CD1c-positive myeloid dendritic cell (primary cell): Measurements from ENCODE around the gene DHX16.

ENCODE experiments used
- DNase-seq: peaks from one replicate; pipeline ENCODE4 v3.0.0-alpha.2; 2016; ENCODE audit errors: extremely low spot score

DHX16 gene

DNA sequence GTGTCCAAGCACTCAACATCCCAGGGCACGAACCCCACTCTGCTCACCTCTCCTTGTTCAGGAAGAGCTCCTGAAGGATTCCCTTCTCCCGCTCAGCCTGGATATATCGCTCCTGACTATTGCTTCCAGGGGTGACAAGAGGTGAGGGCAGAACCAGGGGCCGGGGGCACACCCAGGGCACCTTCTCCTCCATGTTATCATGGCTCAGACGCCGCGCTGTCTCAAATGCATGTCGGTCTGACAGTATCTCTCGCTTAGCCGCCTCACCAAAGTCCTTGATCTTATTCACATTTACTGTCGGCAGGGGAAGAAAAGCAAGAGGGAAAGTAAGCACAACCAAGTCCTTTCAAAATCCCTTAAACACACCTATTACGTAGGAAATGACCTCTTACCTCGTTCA is 68.8 kb downstream of the DHX16 start:
- DNase-seq = no peak
